ENCODE measurements around the gene SLC17A9.

GRCh38 chr20:62993856-62994494 lies 41.5 kb downstream of the SLC17A9 start:
- no peak for TF ChIP-seq SUZ12 (IDR thresholded peaks at IDR 0.05; ENCODE audit: extremely low read depth, insufficient read depth, insufficient read length)
- no peak for TF ChIP-seq ZNF274 (IDR thresholded peaks at IDR 0.05; ENCODE audit: low read depth, low read length)
- no peak for TF ChIP-seq YY1 (IDR thresholded peaks at IDR 0.05; ENCODE audit: insufficient read depth, insufficient read length)

All from NT2/D1 (cell line).